Limb (tissue), 2 donors: ENCODE measurements around the gene RBM23.
"Not testable (repeated sequence)": the region's sequence is repeated elsewhere in the genome, so short reads cannot be mapped to it uniquely, and the experiment has no call there.

Experiments used
- DNase-seq, 2 donors: peaks; one replicate each; pipeline ENCODE4 v3.0.0-alpha.2; 2016; ENCODE audit errors: extremely low spot score in 2 of 2

Gene RBM23

GRCh38 chr14:22865424-22866405, 53.2 kb downstream of the RBM23 start:
- DNase-seq = no peak

- no peak for DNase-seq
These were observed 54.0 kb downstream of the RBM23 start for GRCh38 chr14:22864979-22865378.

- no peak for DNase-seq
These were observed 57.3 kb downstream of the RBM23 start for GRCh38 chr14:22861651-22862050.

GRCh38 chr14:22860377-22860776, 58.6 kb downstream of the RBM23 start:
- not testable (repeated sequence) for DNase-seq

GRCh38 chr14:22856428-22856827, 62.5 kb downstream of the RBM23 start:
- no peak for DNase-seq

GRCh38 chr14:22854963-22855724, 63.8 kb downstream of the RBM23 start:
- no peak for DNase-seq

- not testable (repeated sequence) for DNase-seq
These were observed 64.7 kb downstream of the RBM23 start for GRCh38 chr14:22854296-22854695.

GRCh38 chr14:22852940-22853767, 65.8 kb downstream of the RBM23 start:
- peak; percentile 88 to 96 for DNase-seq

GRCh38 chr14:22852599-22852939, 66.4 kb downstream of the RBM23 start:
- no peak for DNase-seq

GRCh38 chr14:22852178-22852577, 66.8 kb downstream of the RBM23 start:
- DNase-seq = not testable (repeated sequence)

GRCh38 chr14:22850944-22851764, 67.8 kb downstream of the RBM23 start:
- peak; percentile 74 to 83 for DNase-seq

GRCh38 chr14:22849212-22849819, 69.6 kb downstream of the RBM23 start:
- peak in 1 of 2 donors; percentile 70 for DNase-seq

- peak; percentile 88 to 91 for DNase-seq
These were observed 70.4 kb downstream of the RBM23 start for GRCh38 chr14:22848351-22849164.

- DNase-seq = peak; percentile 19 to 50
These were observed 71.1 kb downstream of the RBM23 start for GRCh38 chr14:22847661-22848341.

- DNase-seq = no peak
These were observed 72.1 kb downstream of the RBM23 start for GRCh38 chr14:22846811-22847307.

- no peak for DNase-seq
These were observed 72.9 kb downstream of the RBM23 start for GRCh38 chr14:22845821-22846625.

- DNase-seq = no peak
These were observed 73.9 kb downstream of the RBM23 start for GRCh38 chr14:22845103-22845394.
